Measurements from ENCODE around the gene ZBTB7C. TPM values are rescaled to one million over a fixed set of nuclear protein-coding genes. Genes with fewer than 3 reads are reported as not detected.

Gene ZBTB7C
- total RNA-seq, 1 experiment from 2014 or later = not detected

DNA sequence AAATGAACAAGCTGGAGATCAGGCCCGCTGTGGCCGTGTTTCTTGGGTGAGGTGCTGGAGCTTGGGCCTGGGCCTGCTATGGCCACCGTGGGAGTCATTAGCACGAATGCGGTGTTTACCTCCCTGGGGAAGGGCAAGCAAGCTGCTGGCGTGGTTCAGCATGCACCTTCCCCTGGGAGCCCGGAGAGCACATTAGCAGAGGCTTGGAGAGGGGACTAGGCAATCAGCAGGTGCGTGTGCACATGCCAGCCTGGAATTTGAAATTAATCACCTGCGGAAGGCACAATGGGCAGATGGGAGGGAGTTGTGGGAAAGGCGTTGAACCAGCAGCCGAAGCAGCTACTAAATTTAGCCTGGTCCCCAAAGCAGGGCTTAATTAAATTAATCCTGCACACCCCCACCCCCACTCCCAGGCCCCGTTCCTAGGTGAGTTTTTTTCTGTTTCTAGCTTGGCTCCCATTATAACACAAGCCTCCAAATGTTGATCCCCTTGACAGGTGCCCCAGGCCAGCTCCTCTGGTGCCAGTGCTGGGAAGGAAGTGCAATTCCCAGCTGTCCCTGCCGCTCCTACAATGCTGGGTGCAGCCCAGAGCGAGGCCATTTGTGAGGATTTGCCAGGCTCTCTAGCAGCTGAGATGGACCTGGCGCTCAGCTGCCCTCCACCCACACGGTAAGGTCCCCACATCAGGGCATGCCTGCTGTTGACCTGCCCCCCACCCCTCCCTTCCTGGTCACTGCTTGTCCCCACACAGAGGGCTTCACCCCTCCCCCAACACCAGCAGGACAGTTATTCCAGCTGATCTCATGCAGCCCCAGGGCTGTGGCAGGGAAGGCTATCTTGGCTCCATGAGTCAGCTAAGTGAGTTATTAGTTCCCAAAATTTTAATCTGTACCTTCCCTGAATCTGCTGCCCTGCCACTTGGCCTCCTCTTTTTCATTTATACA is 115.0 kb downstream of the ZBTB7C start:
- no peak overlapping the region for H3K4me3 Mint-ChIP-seq (ENCODE audit: low read depth, unreplicated experiment)
- TF ChIP-seq, protein P1, sequence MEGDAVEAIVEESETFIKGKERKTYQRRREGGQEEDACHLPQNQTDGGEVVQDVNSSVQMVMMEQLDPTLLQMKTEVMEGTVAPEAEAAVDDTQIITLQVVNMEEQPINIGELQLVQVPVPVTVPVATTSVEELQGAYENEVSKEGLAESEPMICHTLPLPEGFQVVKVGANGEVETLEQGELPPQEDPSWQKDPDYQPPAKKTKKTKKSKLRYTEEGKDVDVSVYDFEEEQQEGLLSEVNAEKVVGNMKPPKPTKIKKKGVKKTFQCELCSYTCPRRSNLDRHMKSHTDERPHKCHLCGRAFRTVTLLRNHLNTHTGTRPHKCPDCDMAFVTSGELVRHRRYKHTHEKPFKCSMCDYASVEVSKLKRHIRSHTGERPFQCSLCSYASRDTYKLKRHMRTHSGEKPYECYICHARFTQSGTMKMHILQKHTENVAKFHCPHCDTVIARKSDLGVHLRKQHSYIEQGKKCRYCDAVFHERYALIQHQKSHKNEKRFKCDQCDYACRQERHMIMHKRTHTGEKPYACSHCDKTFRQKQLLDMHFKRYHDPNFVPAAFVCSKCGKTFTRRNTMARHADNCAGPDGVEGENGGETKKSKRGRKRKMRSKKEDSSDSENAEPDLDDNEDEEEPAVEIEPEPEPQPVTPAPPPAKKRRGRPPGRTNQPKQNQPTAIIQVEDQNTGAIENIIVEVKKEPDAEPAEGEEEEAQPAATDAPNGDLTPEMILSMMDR (IDR thresholded peaks at IDR 0.05; ENCODE audit: unreplicated experiment) = no peak
- BruUV-seq (replicated peaks) = no TSS peak
- intact Hi-C loops (cut with micrococcal nuclease; ENCODE audit: unreplicated experiment) = no loop called here
- peaks cover 30% of the 10 kb centered on the region for H3K27me3 Mint-ChIP-seq (ENCODE audit: unreplicated experiment)
- no peaks in the 10 kb centered on the region for H3K4me1 Mint-ChIP-seq (ENCODE audit: low read depth, unreplicated experiment)
- CTCF ChIA-PET = interaction anchor here (0.7 to 1.6 kb wide), 4 partner anchors 56 to 363 kb away, joined by 4 to 8 read pairs (median 6); no protein-coding TSS in a partner anchor
- H3K27ac Mint-ChIP-seq (ENCODE audit: unreplicated experiment) = no peak overlapping the region
- H3K36me3 Mint-ChIP-seq (ENCODE audit: insufficient read depth, unreplicated experiment) = no peaks in the 10 kb centered on the region
- no peak for DNase-seq
- no peaks in the 10 kb centered on the region for H3K9me3 Mint-ChIP-seq (ENCODE audit: low read depth, unreplicated experiment)

DNA sequence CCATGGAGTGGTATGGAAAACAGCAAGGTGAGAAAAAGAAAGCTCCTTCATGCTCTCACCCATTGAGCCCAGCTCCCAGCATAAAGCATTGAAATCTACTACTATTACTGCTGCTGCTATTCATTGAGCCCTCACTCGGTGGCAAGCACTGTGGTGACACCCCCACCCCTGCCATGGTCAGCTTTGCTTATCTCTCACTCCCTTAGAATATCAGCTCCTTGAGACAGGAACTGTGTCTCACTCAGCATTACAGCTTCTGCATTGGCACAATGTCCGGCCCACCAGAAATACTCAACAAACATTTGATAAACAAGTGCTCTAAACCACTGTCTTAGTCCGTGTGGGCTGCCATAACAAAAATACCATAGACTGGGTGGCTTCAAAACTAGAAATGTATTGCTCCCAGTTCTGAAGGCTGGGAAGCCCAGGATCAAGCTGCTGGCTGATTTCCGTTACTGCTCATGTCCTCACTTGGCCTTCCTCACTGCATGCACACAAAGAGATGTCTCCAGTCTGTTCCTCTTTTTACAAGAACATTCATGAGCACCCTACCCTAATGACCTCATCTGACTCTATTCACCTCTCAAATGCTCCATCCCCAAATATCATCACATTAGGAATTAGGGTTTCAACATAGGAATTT is 116.3 kb downstream of the ZBTB7C start:
- no peaks in the 10 kb centered on the region for H3K4me1 Mint-ChIP-seq (ENCODE audit: low read depth, unreplicated experiment)
- TF ChIP-seq, protein P1 (IDR thresholded peaks at IDR 0.05; ENCODE audit: unreplicated experiment) = no peak
- intact Hi-C loops (cut with micrococcal nuclease; ENCODE audit: unreplicated experiment) = no loop called here
- H3K36me3 Mint-ChIP-seq (ENCODE audit: insufficient read depth, unreplicated experiment) = no peaks in the 10 kb centered on the region
- CTCF ChIA-PET = no interaction called here
- H3K27ac Mint-ChIP-seq (ENCODE audit: unreplicated experiment) = no peak overlapping the region
- H3K4me3 Mint-ChIP-seq (ENCODE audit: low read depth, unreplicated experiment) = no peak overlapping the region
- BruUV-seq (replicated peaks) = no TSS peak
- H3K27me3 Mint-ChIP-seq (ENCODE audit: unreplicated experiment) = peaks cover 21% of the 10 kb centered on the region
- H3K9me3 Mint-ChIP-seq (ENCODE audit: low read depth, unreplicated experiment) = no peaks in the 10 kb centered on the region
- DNase-seq = no peak

DNA sequence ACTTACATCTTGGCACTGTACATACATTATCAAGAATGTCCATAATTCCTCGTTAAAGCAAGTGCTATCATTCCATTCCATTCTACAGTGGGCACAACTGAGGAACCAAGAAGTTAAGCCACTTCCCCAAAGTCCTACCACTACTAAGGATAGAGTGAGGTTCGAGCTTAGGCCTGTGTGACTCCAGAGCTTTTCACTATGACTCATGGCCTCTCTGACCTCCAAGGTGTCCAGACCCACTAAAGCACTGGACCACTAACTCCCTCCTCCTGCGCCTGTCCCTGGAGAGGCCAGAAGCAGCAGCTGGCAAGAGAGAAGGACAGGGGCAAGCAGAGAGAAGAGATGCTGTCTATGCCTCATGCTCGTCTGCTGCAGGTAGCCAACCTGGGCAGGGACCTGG is 117.0 kb downstream of the ZBTB7C start:
- Mint-ChIP-seq H3K27me3 (ENCODE audit: unreplicated experiment) (peaks cover 21% of the 10 kb centered on the region), H3K9me3 (ENCODE audit: low read depth, unreplicated experiment) (no peaks in the 10 kb centered on the region), H3K27ac (ENCODE audit: unreplicated experiment) (no peak overlapping the region), H3K4me3 (ENCODE audit: low read depth, unreplicated experiment) (no peak overlapping the region), H3K36me3 (ENCODE audit: insufficient read depth, unreplicated experiment) (no peaks in the 10 kb centered on the region), H3K4me1 (ENCODE audit: low read depth, unreplicated experiment) (no peaks in the 10 kb centered on the region)
- TF ChIP-seq, protein P1 (IDR thresholded peaks at IDR 0.05; ENCODE audit: unreplicated experiment) = no peak
- intact Hi-C loops (cut with micrococcal nuclease; ENCODE audit: unreplicated experiment) = no loop called here
- no TSS peak for BruUV-seq (replicated peaks)
- DNase-seq = no peak
- CTCF ChIA-PET = interaction anchor here (0.7 kb wide), 1 partner anchor 66 kb away, joined by 3 read pairs; no protein-coding TSS in a partner anchor

DNA sequence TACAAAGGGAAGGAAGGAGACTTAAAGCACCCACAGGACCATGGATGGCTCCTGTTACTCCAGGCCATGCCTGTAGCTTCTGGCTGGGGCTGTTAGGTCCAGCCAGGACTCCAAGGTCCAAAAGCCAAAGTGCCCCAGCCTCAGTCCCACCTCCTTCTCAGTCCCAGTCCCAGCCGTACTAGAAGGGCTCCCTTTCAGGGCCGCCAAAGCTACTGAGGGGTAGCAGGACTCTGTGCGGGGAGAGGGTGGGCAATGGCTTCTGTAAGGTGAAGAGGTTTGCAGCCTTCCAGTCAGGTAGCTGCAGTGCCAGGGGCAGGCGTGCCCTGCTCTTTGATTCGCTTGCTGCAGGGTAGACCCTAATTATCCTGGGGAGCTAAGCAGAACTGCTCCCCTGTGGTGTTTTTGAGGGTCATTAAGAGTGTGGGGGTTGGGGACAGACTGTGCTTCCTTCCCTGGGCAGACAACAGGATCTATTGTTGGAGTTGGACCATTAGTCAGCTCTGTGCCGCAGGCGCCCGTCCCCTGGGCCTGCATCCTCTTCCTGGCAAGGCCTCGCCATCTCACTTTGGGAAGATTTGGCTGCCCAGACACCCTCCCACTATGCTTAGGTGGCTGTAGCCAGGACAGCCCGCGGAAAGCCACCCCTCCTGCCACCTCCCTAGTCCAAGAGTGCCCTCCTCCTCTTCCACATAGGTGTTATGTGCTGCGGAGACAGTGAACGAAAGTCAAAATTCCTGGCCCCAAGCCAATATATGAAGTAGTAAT is 118.8 kb downstream of the ZBTB7C start:
- H3K36me3 Mint-ChIP-seq (ENCODE audit: insufficient read depth, unreplicated experiment) = no peaks in the 10 kb centered on the region
- BruUV-seq (replicated peaks) = no TSS peak

More for the DNA sequence above, 118.8 kb downstream of the ZBTB7C start:
- no peak overlapping the region for H3K27ac Mint-ChIP-seq (ENCODE audit: unreplicated experiment)
- intact Hi-C loops (cut with micrococcal nuclease; ENCODE audit: unreplicated experiment) = no loop called here
- H3K27me3 Mint-ChIP-seq (ENCODE audit: unreplicated experiment) = peaks cover 21% of the 10 kb centered on the region
- DNase-seq = no peak
- no peaks in the 10 kb centered on the region for H3K4me1 Mint-ChIP-seq (ENCODE audit: low read depth, unreplicated experiment)
- H3K9me3 Mint-ChIP-seq (ENCODE audit: low read depth, unreplicated experiment) = no peaks in the 10 kb centered on the region
- CTCF ChIA-PET = no interaction called here
- TF ChIP-seq, protein P1 (IDR thresholded peaks at IDR 0.05; ENCODE audit: unreplicated experiment) = no peak
- no peak overlapping the region for H3K4me3 Mint-ChIP-seq (ENCODE audit: low read depth, unreplicated experiment)

Data from Calu3 (cell line).